PC-9 (cell line): Measurements from ENCODE around the gene LCE6A. TPM values are rescaled to one million over a fixed set of nuclear protein-coding genes. Genes with fewer than 3 reads are reported as not detected.

ENCODE experiments used
- BruUV-seq: library from RNA; stranded (reverse); fragments of 400-500 nt; replicated peaks from 2 replicates; lab custom pipeline; 2021; lab: Mats Ljungman, UMichigan
- CTCF ChIA-PET: fragments of 300-600 bp; sonication (Branson Sonifier 250); formaldehyde crosslinking; loops from one replicate; lab custom pipeline; 2022; ENCODE audit warnings: antibody characterized with exemption; lab: Charles Lee
- POLR2A ChIA-PET: fragments of 300-600 bp; sonication (Branson Sonifier 250); formaldehyde crosslinking; loops from one replicate; lab custom pipeline; 2022; ENCODE audit warnings: antibody characterized with exemption; ENCODE audit not compliant: unreplicated experiment; lab: Charles Lee
- DNase-seq, 2 experiments: peaks; one replicate each; pipeline versions ENCODE4 v3.0.0 to v3.0.0-alpha.2; 2015 to 2022; ENCODE audit warnings: mixed read lengths in 1 of 2
- H2AFZ ChIP-seq: fragments of 200-600 bp; sonication (generic); 2 replicates; pipeline ENCODE4 v1.8.1; 2017; ENCODE audit warnings: antibody characterized with exemption
- H3F3A ChIP-seq: fragments of 200-600 bp; sonication (generic); 2 replicates; pipeline ENCODE4 v1.8.1; 2017; ENCODE audit warnings: antibody characterized with exemption, mild to moderate bottlenecking, low read depth; ENCODE audit not compliant: insufficient read depth
- H3K27ac ChIP-seq: fragments of 200-600 bp; sonication (generic); 2 replicates; pipeline ENCODE4 v1.6.1; 2016; ENCODE audit warnings: mixed run types
- H3K27me3 ChIP-seq: fragments of 200-600 bp; sonication (generic); 2 replicates; pipeline ENCODE4 v1.6.1; 2016; ENCODE audit warnings: low read depth, mixed run types; ENCODE audit not compliant: insufficient read depth
- H3K36me3 ChIP-seq: fragments of 200-600 bp; sonication (generic); 2 replicates; pipeline ENCODE4 v1.6.1; 2016; ENCODE audit warnings: low read depth, mixed run types
- H3K4me1 ChIP-seq: fragments of 200-600 bp; sonication (generic); replicated peaks from 2 replicates; pipeline ENCODE4 v1.6.1; 2016; ENCODE audit warnings: mixed run types; ENCODE audit not compliant: insufficient read depth
- H3K4me2 ChIP-seq: fragments of 200-600 bp; sonication (generic); 2 replicates; pipeline ENCODE4 v1.6.1; 2017; ENCODE audit warnings: mixed run types
- H3K4me3 ChIP-seq: fragments of 200-600 bp; sonication (generic); 2 replicates; pipeline ENCODE4 v1.6.1; 2016; ENCODE audit warnings: mixed run types
- H3K79me2 ChIP-seq: fragments of 200-600 bp; sonication (generic); 2 replicates; pipeline ENCODE4 v1.6.1; 2017; ENCODE audit warnings: low read depth, mixed run types
- H3K9me2 ChIP-seq: fragments of 200-600 bp; sonication (generic); 2 replicates; pipeline ENCODE4 v1.8.1; 2017; ENCODE audit warnings: mild to moderate bottlenecking; ENCODE audit not compliant: insufficient read depth
- H3K9me3 ChIP-seq: fragments of 200-600 bp; sonication (generic); 2 replicates; pipeline ENCODE4 v1.8.1; 2016; ENCODE audit warnings: low read depth; ENCODE audit not compliant: insufficient read depth
- H4K20me1 ChIP-seq: fragments of 200-600 bp; sonication (generic); 2 replicates; pipeline ENCODE4 v1.8.1; 2017; ENCODE audit not compliant: insufficient read depth
- EZH2 ChIP-seq: fragments of 200-600 bp; sonication (generic); IDR thresholded peaks from 2 replicates; pipeline ENCODE4 v1.8.0; 2017; ENCODE audit warnings: antibody characterized with exemption, low read depth
- intact Hi-C: fragments of 100-400 bp; cut with micrococcal nuclease; formaldehyde crosslinking; loops from one replicate; pipeline ENCODE4 v1.10.0; 2022; ENCODE audit not compliant: unreplicated experiment
- total RNA-seq: library from RNA; stranded (reverse); gene quantifications from 2 replicates; pipeline ENCODE4 v1.2.3, GENCODE V29; 2021
- TF ChIP-seq, protein P1 (sequence below): fragments of 200-600 bp; sonication (generic); conservative IDR thresholded peaks from 2 replicates; pipeline ENCODE4 v1.6.1; 2017; ENCODE audit warnings: mixed run types, antibody characterized with exemption, mild to moderate bottlenecking, moderate library complexity

The LCE6A gene
- total RNA-seq, 1 experiment from 2014 or later: not detected

DNA sequence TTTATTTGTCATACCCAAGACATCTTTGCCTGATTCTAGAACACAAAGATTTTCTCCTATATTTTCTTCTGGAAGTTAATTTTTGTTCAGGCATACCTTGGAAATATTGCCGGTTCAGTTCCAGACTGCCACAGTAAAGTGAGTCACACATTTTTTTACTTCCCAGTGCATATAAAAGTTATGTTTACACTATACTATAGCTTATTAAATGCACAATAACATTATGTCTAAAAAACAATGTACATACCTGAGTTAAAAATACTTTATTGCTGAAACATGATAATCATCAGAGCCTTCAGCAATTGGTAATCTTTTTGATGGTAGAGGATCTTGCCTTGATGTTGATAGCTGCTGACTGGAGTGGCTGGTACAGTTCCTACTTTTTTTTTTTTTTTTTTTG is 45.5 kb downstream of the LCE6A start:
- Histone ChIP-seq H3K36me3 (no peaks in the 10 kb centered on the region), H3K9me3 (no peaks in the 10 kb centered on the region), H3K9me2 (no peaks in the 10 kb centered on the region), H3K27me3 (no peaks in the 10 kb centered on the region), H3K79me2 (no peaks in the 10 kb centered on the region), H4K20me1 (no peaks in the 10 kb centered on the region), H3K4me3 (no peak overlapping the region), H3K27ac (no peak overlapping the region), H3F3A (no peaks in the 10 kb centered on the region), H2AFZ (no peak overlapping the region), H3K4me1 (peaks cover 9% of the 10 kb centered on the region; the same call in 1 of the 2 replicates), H3K4me2 (no peak overlapping the region)
- ChIA-PET POLR2A (interaction anchor here (0.7 kb wide), 1 partner anchor 14 kb away, joined by 19 read pairs; no protein-coding TSS in a partner anchor), CTCF (interaction anchor here (0.6 to 0.7 kb wide), 2 partner anchors 10 to 156 kb away, joined by 3 to 4 read pairs; no protein-coding TSS in a partner anchor)
- TF ChIP-seq EZH2: no peak
- TF ChIP-seq, protein P1, sequence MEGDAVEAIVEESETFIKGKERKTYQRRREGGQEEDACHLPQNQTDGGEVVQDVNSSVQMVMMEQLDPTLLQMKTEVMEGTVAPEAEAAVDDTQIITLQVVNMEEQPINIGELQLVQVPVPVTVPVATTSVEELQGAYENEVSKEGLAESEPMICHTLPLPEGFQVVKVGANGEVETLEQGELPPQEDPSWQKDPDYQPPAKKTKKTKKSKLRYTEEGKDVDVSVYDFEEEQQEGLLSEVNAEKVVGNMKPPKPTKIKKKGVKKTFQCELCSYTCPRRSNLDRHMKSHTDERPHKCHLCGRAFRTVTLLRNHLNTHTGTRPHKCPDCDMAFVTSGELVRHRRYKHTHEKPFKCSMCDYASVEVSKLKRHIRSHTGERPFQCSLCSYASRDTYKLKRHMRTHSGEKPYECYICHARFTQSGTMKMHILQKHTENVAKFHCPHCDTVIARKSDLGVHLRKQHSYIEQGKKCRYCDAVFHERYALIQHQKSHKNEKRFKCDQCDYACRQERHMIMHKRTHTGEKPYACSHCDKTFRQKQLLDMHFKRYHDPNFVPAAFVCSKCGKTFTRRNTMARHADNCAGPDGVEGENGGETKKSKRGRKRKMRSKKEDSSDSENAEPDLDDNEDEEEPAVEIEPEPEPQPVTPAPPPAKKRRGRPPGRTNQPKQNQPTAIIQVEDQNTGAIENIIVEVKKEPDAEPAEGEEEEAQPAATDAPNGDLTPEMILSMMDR: no peak
- intact Hi-C loops: no loop called here
- DNase-seq: peak in 1 of 2 experiments; percentile 62
- BruUV-seq: no TSS peak

Other genes with a start within 250 kb of the LCE6A start
- not detected in 2 replicates for gene LCE3C, start 242.6 kb upstream of the LCE6A start, total RNA-seq
- gene LCE3B, start 229.0 kb upstream of the LCE6A start, total RNA-seq: not detected in 2 replicates
- not detected in 2 replicates for gene LCE3A, start 219.8 kb upstream of the LCE6A start, total RNA-seq
- gene LCE2D, start 179.5 kb upstream of the LCE6A start, total RNA-seq: not detected in 2 replicates
- not detected in 2 replicates for gene LCE2C, start 167.6 kb upstream of the LCE6A start, total RNA-seq
- gene LCE2B, start 156.7 kb upstream of the LCE6A start, total RNA-seq: not detected in 2 replicates
- not detected in 2 replicates for gene LCE2A, start 144.5 kb upstream of the LCE6A start, total RNA-seq
- not detected in 2 replicates for gene LCE4A, start 134.7 kb upstream of the LCE6A start, total RNA-seq
- not detected in 2 replicates for gene KPRP, start 84.8 kb upstream of the LCE6A start, total RNA-seq
- gene LCE1F, start 67.7 kb upstream of the LCE6A start, total RNA-seq: not detected in 2 replicates
- not detected in 2 replicates for gene LCE1E, start 56.6 kb upstream of the LCE6A start, total RNA-seq
- gene LCE1D, start 46.1 kb upstream of the LCE6A start, total RNA-seq: not detected in 2 replicates
- not detected in 2 replicates for gene LCE1C, start 36.2 kb upstream of the LCE6A start, total RNA-seq
- gene LCE1B, start 30.9 kb upstream of the LCE6A start, total RNA-seq: not detected in 2 replicates
- not detected in 2 replicates for gene LCE1A, start 15.4 kb upstream of the LCE6A start, total RNA-seq
- not detected in 2 replicates for gene LCE7A, start 17.1 kb downstream of the LCE6A start, total RNA-seq
- not detected in 2 replicates for gene SMCP, start 35.5 kb downstream of the LCE6A start, total RNA-seq
- gene IVL, start 65.7 kb downstream of the LCE6A start, total RNA-seq: not detected in 2 replicates
- not detected in 2 replicates for gene SPRR5, start 104.3 kb downstream of the LCE6A start, total RNA-seq
- gene SPRR4, start 127.8 kb downstream of the LCE6A start, total RNA-seq: not detected in 2 replicates
- not detected in 2 replicates for gene SPRR1A, start 141.2 kb downstream of the LCE6A start, total RNA-seq
- 0.57 TPM in 1 of 2 replicates, not detected in the other for gene SPRR3, start 158.9 kb downstream of the LCE6A start, total RNA-seq
- gene SPRR1B, start 188.3 kb downstream of the LCE6A start, total RNA-seq: not detected in 2 replicates
- not detected in 2 replicates for gene SPRR2D, start 198.3 kb downstream of the LCE6A start, total RNA-seq
- not detected in 2 replicates for gene SPRR2A, start 214.7 kb downstream of the LCE6A start, total RNA-seq
- gene SPRR2B, start 228.8 kb downstream of the LCE6A start, total RNA-seq: not detected in 2 replicates